ENCODE results near the gene BDKRB2. TPM values are rescaled to one million over a fixed set of nuclear protein-coding genes. Genes with fewer than 3 reads are reported as not detected.

BDKRB2 gene
- total and polyA plus RNA-seq, 2 experiments from 2014 or later: 0.14 to 0.21 TPM

DNA sequence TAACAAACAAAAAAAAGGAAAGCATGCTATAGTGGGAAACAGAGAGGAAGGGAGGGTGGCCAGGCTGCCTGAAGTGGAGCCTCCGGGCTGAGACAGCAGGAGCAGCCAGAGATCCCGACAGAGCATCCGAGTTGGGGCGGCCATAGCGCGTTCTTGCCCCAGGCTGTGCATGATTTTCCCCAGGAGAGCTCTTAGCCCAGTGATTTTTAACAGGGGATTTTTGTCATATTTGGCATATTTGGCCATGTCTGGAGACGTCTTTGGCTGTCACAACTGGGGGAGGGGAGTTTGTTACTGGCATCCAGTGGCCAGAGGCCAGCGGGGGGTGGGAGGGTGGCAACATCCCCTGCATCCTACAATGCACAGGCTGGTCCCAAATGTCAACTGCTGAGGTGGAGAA is 74.9 kb downstream of the BDKRB2 start (continued):
- TF ChIP-seq, protein P1, sequence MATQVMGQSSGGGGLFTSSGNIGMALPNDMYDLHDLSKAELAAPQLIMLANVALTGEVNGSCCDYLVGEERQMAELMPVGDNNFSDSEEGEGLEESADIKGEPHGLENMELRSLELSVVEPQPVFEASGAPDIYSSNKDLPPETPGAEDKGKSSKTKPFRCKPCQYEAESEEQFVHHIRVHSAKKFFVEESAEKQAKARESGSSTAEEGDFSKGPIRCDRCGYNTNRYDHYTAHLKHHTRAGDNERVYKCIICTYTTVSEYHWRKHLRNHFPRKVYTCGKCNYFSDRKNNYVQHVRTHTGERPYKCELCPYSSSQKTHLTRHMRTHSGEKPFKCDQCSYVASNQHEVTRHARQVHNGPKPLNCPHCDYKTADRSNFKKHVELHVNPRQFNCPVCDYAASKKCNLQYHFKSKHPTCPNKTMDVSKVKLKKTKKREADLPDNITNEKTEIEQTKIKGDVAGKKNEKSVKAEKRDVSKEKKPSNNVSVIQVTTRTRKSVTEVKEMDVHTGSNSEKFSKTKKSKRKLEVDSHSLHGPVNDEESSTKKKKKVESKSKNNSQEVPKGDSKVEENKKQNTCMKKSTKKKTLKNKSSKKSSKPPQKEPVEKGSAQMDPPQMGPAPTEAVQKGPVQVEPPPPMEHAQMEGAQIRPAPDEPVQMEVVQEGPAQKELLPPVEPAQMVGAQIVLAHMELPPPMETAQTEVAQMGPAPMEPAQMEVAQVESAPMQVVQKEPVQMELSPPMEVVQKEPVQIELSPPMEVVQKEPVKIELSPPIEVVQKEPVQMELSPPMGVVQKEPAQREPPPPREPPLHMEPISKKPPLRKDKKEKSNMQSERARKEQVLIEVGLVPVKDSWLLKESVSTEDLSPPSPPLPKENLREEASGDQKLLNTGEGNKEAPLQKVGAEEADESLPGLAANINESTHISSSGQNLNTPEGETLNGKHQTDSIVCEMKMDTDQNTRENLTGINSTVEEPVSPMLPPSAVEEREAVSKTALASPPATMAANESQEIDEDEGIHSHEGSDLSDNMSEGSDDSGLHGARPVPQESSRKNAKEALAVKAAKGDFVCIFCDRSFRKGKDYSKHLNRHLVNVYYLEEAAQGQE (IDR thresholded peaks at IDR 0.05; ENCODE audit: unreplicated experiment): no peak
- TF ChIP-seq, protein P2, sequence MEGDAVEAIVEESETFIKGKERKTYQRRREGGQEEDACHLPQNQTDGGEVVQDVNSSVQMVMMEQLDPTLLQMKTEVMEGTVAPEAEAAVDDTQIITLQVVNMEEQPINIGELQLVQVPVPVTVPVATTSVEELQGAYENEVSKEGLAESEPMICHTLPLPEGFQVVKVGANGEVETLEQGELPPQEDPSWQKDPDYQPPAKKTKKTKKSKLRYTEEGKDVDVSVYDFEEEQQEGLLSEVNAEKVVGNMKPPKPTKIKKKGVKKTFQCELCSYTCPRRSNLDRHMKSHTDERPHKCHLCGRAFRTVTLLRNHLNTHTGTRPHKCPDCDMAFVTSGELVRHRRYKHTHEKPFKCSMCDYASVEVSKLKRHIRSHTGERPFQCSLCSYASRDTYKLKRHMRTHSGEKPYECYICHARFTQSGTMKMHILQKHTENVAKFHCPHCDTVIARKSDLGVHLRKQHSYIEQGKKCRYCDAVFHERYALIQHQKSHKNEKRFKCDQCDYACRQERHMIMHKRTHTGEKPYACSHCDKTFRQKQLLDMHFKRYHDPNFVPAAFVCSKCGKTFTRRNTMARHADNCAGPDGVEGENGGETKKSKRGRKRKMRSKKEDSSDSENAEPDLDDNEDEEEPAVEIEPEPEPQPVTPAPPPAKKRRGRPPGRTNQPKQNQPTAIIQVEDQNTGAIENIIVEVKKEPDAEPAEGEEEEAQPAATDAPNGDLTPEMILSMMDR (conservative IDR thresholded peaks at IDR 0.05; ENCODE audit: low read depth in 2 of 2): no peak
- TF ChIP-seq NANOG (IDR thresholded peaks at IDR 0.05; ENCODE audit: borderline replicate concordance) (no peak), POLR2AphosphoS5 (IDR thresholded peaks at IDR 0.05; ENCODE audit: low read depth) (no peak), EZH2 (IDR thresholded peaks at IDR 0.05; ENCODE audit: low read depth, unreplicated experiment) (no peak), JUNB (IDR thresholded peaks at IDR 0.05; ENCODE audit: unreplicated experiment) (no peak), STAT1 (IDR thresholded peaks at IDR 0.05; ENCODE audit: unreplicated experiment) (no peak), EZH2phosphoT487 (IDR thresholded peaks at IDR 0.05; ENCODE audit: unreplicated experiment) (no peak), ZNF331 (CRISPR knock-in tag; IDR thresholded peaks at IDR 0.05; ENCODE audit: low read depth) (no peak), ZNF114 (CRISPR knock-in tag; IDR thresholded peaks at IDR 0.05) (no peak)

DNA sequence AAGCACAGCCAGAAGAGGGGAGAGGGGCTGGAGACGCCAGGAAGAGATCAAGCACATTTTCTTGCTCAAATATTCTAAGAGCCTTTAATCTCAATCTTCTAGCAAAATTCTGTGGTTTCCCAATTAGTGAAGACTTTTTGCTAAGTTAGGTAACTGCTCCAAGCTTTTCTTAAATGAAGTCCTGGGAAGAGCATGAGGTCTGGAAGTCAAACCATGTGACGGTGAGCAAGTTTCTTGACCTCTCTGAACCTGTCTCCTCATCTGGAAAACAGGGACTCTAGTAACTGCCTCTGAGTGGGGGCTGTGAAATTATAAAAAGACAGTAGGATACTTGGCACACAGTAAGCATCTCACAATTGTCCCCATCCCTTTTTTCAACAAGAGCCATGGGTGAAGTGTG is 75.5 kb downstream of the BDKRB2 start:
- H3K9me2 ChIP-seq (ENCODE audit: insufficient read depth): no peaks in the 10 kb centered on the region
- Mint-ChIP-seq H3K27ac (no peak overlapping the region), H3K4me3 (no peak overlapping the region), H3K4me1 (peaks cover 20% of the 10 kb centered on the region), H3K9me3 (peaks cover 12% of the 10 kb centered on the region; the same call in 2 of the 3 replicates), H3K27me3 (ENCODE audit: insufficient read depth, low read depth, poor library complexity) (peaks cover 4% of the 10 kb centered on the region), H3K36me3 (ENCODE audit: low read depth) (peaks cover 9% of the 10 kb centered on the region; the same call in 2 of the 3 replicates)
- ATAC-seq: no peak
- peaks cover 24% of the 10 kb centered on the region for H3K4me1 ChIP-seq (ENCODE audit: insufficient read depth)
- H4K20me1 ChIP-seq (replicated peaks; ENCODE audit: insufficient read depth): no peaks in the 10 kb centered on the region
- no peak overlapping the region for H3K4me3 ChIP-seq
- no peaks in the 10 kb centered on the region for H3K79me2 ChIP-seq (replicated peaks; ENCODE audit: insufficient read depth)
- DNase-seq (ENCODE audit: low spot score): no peak
- H3K27ac ChIP-seq (ENCODE audit: low read depth): no peak overlapping the region
- H3K4me2 ChIP-seq: no peak overlapping the region
- H3K36me3 ChIP-seq (ENCODE audit: insufficient read depth): no peaks in the 10 kb centered on the region
- H3F3A ChIP-seq (replicated peaks; ENCODE audit: low read depth): no peaks in the 10 kb centered on the region
- no peaks in the 10 kb centered on the region for H3K27me3 ChIP-seq (ENCODE audit: insufficient read depth)
- H2AFZ ChIP-seq: no peak overlapping the region
- no peak for TF ChIP-seq JUNB (IDR thresholded peaks at IDR 0.05; ENCODE audit: unreplicated experiment)
- no peak for TF ChIP-seq EZH2 (IDR thresholded peaks at IDR 0.05; ENCODE audit: low read depth, unreplicated experiment)
- TF ChIP-seq POLR2AphosphoS5 (IDR thresholded peaks at IDR 0.05; ENCODE audit: low read depth): no peak
- no peak for TF ChIP-seq NANOG (IDR thresholded peaks at IDR 0.05; ENCODE audit: borderline replicate concordance)
- TF ChIP-seq, protein P2 (conservative IDR thresholded peaks at IDR 0.05; ENCODE audit: low read depth in 2 of 2): no peak
- no peak for TF ChIP-seq ZNF114 (CRISPR knock-in tag; IDR thresholded peaks at IDR 0.05)
- TF ChIP-seq, protein P3, sequence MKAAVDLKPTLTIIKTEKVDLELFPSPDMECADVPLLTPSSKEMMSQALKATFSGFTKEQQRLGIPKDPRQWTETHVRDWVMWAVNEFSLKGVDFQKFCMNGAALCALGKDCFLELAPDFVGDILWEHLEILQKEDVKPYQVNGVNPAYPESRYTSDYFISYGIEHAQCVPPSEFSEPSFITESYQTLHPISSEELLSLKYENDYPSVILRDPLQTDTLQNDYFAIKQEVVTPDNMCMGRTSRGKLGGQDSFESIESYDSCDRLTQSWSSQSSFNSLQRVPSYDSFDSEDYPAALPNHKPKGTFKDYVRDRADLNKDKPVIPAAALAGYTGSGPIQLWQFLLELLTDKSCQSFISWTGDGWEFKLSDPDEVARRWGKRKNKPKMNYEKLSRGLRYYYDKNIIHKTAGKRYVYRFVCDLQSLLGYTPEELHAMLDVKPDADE (IDR thresholded peaks at IDR 0.05): no peak
- TF ChIP-seq ZNF331 (CRISPR knock-in tag; IDR thresholded peaks at IDR 0.05; ENCODE audit: low read depth): no peak
- TF ChIP-seq STAT1 (IDR thresholded peaks at IDR 0.05; ENCODE audit: unreplicated experiment): no peak
- no peak for TF ChIP-seq EZH2phosphoT487 (IDR thresholded peaks at IDR 0.05; ENCODE audit: unreplicated experiment)

All from GM23338 (cell line).